ENCODE measurements around the gene PIGO.

Gene PIGO

DNA sequence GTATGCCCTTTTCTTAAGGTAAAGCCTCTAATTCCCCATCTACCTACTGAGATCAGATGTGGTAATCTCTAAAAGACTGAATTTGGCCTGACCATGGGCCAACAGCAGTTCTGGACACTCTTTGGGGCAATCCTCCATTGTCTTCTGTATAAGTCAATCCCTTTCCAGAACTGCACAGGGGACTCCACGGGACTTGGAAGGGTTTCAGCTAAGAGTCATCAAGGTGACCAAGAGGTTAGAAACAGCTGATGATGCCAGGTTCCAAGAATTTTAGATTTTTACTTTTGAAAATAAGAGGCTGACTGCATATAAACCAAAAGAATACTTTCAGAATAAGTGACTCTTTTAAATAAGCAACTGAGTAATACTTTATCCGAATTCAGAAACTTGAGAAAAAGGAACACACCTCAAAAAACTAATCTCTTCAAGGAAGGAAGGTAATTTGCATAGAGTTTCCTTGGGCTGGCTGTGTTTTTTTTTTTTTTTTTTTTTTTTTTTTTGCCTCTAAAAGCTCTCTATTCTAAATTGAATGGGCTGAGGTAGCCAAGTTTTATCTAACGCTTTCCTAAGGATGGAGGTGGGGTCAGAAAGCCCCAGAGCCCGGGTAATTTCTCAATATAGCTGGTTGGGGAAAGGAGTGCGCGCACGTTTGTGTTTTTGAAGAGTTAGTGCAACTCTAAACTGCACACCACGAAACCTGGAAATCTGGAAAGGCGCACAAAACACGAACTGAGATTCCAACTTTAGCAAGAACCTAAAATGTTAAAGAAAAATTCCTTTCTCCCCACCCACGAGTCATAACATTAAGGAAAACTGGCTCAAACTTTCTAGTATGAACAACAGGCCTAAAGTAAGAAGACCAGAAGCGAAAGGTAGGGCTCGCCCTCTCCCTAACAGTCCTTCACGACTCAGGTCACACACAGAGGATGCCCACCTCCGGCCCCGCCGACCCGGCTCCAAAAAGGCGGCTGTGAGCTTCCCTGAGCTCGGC, 25.3 kb downstream of the PIGO start:
- TF ChIP-seq, protein P1, sequence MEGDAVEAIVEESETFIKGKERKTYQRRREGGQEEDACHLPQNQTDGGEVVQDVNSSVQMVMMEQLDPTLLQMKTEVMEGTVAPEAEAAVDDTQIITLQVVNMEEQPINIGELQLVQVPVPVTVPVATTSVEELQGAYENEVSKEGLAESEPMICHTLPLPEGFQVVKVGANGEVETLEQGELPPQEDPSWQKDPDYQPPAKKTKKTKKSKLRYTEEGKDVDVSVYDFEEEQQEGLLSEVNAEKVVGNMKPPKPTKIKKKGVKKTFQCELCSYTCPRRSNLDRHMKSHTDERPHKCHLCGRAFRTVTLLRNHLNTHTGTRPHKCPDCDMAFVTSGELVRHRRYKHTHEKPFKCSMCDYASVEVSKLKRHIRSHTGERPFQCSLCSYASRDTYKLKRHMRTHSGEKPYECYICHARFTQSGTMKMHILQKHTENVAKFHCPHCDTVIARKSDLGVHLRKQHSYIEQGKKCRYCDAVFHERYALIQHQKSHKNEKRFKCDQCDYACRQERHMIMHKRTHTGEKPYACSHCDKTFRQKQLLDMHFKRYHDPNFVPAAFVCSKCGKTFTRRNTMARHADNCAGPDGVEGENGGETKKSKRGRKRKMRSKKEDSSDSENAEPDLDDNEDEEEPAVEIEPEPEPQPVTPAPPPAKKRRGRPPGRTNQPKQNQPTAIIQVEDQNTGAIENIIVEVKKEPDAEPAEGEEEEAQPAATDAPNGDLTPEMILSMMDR (conservative IDR thresholded peaks at IDR 0.05) = no peak
- no peak for TF ChIP-seq ZFX (IDR thresholded peaks at IDR 0.05)
- peak overlapping the region; percentile 100 for H3K27ac ChIP-seq

DNA sequence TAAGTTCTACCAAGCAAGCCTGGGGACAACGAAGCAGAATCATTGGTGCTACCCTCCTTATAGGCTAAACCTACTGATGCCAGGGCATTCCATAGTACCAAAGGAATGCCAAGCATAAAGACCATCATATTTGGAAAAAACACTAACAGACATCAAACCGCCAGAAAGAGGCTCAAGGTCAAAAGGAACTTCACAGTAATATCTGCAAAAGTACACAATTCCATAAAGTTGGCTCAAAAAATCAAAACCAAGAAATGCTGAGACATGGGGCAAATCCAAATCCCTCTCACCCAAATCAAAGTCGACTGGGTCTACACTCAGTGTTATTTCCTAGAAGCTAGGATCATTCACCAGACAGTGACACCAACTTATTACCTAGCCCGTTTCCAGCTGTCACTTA, 27.4 kb downstream of the PIGO start:
- H3K27ac ChIP-seq = no peak overlapping the region
- TF ChIP-seq ZFX (IDR thresholded peaks at IDR 0.05) = no peak
- TF ChIP-seq, protein P1 (conservative IDR thresholded peaks at IDR 0.05) = no peak

DNA sequence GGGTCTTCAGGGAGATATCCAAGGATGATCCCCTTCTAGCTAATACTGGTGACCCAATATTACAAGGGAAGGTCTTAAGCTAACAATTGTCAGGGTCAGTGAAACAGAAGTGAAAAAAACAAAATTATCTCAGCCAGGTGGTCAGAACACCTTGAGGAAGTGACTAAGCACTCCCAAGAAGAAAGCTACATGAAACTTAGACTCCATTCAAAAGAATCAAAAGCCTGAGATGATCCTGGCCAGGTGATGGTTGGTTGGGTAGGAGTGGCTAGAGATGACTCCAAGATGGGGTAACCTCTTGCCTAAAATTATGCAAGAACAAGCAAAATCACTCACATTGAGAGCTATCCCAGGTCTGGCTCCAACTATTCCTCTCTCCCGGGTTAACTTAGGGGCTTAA, 29.3 kb downstream of the PIGO start:
- TF ChIP-seq, protein P1 (conservative IDR thresholded peaks at IDR 0.05) = no peak
- TF ChIP-seq ZFX (IDR thresholded peaks at IDR 0.05) = no peak
- H3K27ac ChIP-seq = no peak overlapping the region

DNA sequence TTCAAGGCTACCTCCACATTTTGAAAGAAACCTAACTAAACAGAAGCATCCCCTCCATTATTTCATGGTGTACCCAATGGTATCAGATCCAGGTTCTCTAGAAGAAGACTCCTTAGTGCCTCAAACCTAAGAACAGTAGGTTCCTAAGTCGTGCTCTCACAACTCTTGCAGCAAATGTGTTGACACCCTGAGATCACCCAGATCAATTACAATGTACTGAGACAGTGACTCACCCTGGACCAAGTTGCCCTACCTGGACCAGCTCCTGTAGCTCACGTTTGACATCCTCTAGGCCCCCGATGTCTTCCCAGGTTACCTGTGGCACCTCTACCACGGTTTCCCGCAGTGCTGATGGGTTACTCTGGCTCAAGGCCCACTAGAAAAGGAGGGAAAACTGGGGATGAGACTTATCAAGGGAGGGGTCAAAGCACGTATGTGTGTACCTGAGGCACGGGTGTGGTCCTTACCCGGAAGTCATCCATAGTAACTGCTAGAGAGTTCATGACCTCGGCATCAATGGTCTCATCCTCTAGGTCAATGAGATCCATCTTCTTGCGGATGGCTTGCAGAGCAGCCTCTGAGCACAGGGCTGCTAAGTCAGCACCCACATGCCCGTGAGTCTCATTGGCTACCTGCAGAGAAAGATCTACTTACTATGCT, 35.7 kb downstream of the PIGO start:
- no peak overlapping the region for H3K27ac ChIP-seq
- TF ChIP-seq ZFX (IDR thresholded peaks at IDR 0.05) = no peak
- TF ChIP-seq, protein P1 (conservative IDR thresholded peaks at IDR 0.05) = no peak

DNA sequence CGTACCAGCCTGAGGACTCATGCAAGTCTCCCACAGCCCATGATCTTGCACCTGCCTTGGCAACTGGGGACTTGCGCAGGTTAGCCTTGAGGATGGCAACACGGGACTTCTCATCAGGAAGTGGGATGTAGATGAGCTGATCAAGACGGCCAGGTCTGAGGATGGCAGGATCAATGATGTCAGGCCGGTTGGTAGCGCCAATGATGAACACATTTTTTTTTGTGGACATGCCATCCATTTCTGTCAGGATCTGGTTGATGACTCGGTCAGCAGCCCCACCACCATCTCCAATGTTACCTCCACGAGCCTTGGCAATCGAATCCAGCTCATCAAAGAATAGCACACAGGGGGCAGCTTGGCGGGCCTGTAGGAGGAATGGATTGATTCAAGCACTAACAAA, 37.0 kb downstream of the PIGO start:
- no peak for TF ChIP-seq ZFX (IDR thresholded peaks at IDR 0.05)
- TF ChIP-seq, protein P1 (conservative IDR thresholded peaks at IDR 0.05) = no peak
- H3K27ac ChIP-seq = no peak overlapping the region

DNA sequence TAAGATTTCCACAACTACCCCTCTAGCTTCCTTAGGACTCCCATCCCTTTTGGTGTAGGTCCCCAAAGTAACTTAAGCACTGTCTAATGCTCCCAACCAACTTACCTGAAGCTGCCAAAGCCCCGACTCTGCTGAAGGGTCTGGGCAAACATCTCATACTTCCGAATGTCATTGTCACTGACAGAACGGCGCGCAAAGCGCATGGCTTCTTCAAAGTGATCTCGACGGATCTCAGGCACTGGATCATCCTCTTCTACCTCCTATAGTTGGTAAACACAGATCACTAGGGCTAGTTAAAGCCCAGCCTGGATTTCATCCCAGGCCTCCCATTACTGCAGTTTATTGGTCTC, 39.1 kb downstream of the PIGO start:
- TF ChIP-seq, protein P1 (conservative IDR thresholded peaks at IDR 0.05) = no peak
- TF ChIP-seq ZFX (IDR thresholded peaks at IDR 0.05) = no peak
- no peak overlapping the region for H3K27ac ChIP-seq
